ENCODE measurements around the gene LBX1.

The LBX1 gene

GRCh38 chr10:101229266-101230182 lies at the start of gene LBX1:
Gene LBX1 (minus strand): TSS chr10:101229463. CDS start chr10:101228815, 648 bp downstream.
- no peak within 1 kb of the TSS for H3K9ac ChIP-seq (ENCODE audit: low read depth, low read length)
- peaks cover 16% of the 10 kb centered on the region for H3K4me1 ChIP-seq (ENCODE audit: control insufficient read depth, insufficient read depth, low read length)
- H3K27ac ChIP-seq (ENCODE audit: low read depth, low read length): no peak within 1 kb of the TSS
- no peak within 1 kb of the TSS for H3K4me3 ChIP-seq (ENCODE audit: low read depth, low read length)
- no peaks in the 10 kb centered on the region for H3K9me3 ChIP-seq (ENCODE audit: control insufficient read depth, insufficient read depth, low read length)
- H3K27me3 ChIP-seq (ENCODE audit: control insufficient read depth, insufficient read depth, low read length): peaks cover 100% of the 10 kb centered on the region
- H3K36me3 ChIP-seq (ENCODE audit: control insufficient read depth, insufficient read depth, low read length): no peaks in the 10 kb centered on the region

GRCh38 chr10:101273741-101274140 lies 44.5 kb upstream of the LBX1 start:
- Histone ChIP-seq H3K9me3 (ENCODE audit: control insufficient read depth, insufficient read depth, low read length) (no peaks in the 10 kb centered on the region), H3K36me3 (ENCODE audit: control insufficient read depth, insufficient read depth, low read length) (no peaks in the 10 kb centered on the region), H3K4me1 (ENCODE audit: control insufficient read depth, insufficient read depth, low read length) (peaks cover 4% of the 10 kb centered on the region; the same call in 1 of the 2 replicates), H3K27me3 (ENCODE audit: control insufficient read depth, insufficient read depth, low read length) (peaks cover 8% of the 10 kb centered on the region; the same call in 1 of the 2 replicates), H3K4me3 (ENCODE audit: low read depth, low read length) (no peak overlapping the region), H3K9ac (ENCODE audit: low read depth, low read length) (no peak overlapping the region), H3K27ac (ENCODE audit: low read depth, low read length) (no peak overlapping the region)

DNA sequence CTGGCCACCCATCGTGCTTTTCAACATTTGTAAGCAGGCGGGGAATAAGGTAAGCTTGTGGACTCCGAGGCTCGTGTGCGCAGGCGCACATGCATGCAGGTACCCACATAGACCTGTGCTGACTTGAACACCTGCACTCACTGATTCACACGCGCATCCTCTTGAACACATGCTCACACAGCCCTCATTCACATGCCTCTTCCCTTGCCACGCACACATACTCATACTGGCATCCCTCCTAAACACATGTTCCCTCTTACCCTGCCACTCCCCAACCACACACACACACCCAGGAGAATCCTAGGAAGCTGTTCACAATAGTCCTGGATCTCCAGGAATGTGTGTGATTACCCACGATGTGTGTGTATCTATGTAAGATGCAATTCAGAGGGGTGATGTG lies 44.1 kb upstream of the LBX1 start:
- Histone ChIP-seq H3K9ac (ENCODE audit: low read depth, low read length) (no peak overlapping the region), H3K27me3 (ENCODE audit: control insufficient read depth, insufficient read depth, low read length) (peaks cover 8% of the 10 kb centered on the region; the same call in 1 of the 2 replicates), H3K27ac (ENCODE audit: low read depth, low read length) (no peak overlapping the region), H3K4me1 (ENCODE audit: control insufficient read depth, insufficient read depth, low read length) (peaks cover 4% of the 10 kb centered on the region; the same call in 1 of the 2 replicates), H3K36me3 (ENCODE audit: control insufficient read depth, insufficient read depth, low read length) (no peaks in the 10 kb centered on the region), H3K9me3 (ENCODE audit: control insufficient read depth, insufficient read depth, low read length) (no peaks in the 10 kb centered on the region), H3K4me3 (ENCODE audit: low read depth, low read length) (no peak overlapping the region)

DNA sequence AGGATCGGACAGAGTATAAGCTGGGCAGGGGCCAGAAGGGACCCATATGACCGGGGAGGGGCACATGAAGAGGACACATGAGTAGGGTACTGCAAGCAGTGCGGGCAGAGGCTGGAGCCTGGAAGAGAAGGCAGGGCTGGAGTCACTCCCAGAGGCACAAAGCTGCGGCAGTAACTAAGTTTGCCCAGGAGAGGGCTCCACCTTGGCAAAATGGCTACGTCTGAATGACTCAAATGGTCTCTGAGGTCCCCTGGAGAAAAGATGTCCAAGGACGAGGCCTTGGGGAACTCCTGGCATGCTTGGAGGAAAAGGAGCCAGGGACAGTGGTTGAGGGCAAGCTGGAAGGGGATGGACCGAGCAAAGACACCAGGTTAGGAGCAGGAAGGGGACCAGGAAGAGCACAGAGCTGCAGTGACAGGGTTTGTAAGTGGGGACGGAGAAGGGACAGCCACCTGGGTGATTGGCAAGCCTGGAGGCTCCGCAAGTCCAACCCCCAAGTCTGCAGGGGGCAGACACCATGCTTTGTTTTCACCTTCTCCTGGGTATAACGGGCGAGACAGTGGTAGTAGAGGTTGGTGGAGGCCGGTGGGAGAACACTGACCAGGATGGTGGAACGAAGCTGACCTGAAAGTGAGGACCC lies 43.1 kb upstream of the LBX1 start:
- H3K9ac ChIP-seq (ENCODE audit: low read depth, low read length): no peak overlapping the region
- no peak overlapping the region for H3K4me3 ChIP-seq (ENCODE audit: low read depth, low read length)
- no peak overlapping the region for H3K27ac ChIP-seq (ENCODE audit: low read depth, low read length)
- no peaks in the 10 kb centered on the region for H3K9me3 ChIP-seq (ENCODE audit: control insufficient read depth, insufficient read depth, low read length)
- peaks cover 8% of the 10 kb centered on the region; the same call in 1 of the 2 replicates for H3K27me3 ChIP-seq (ENCODE audit: control insufficient read depth, insufficient read depth, low read length)
- no peaks in the 10 kb centered on the region for H3K36me3 ChIP-seq (ENCODE audit: control insufficient read depth, insufficient read depth, low read length)
- H3K4me1 ChIP-seq (ENCODE audit: control insufficient read depth, insufficient read depth, low read length): peaks cover 9% of the 10 kb centered on the region

DNA sequence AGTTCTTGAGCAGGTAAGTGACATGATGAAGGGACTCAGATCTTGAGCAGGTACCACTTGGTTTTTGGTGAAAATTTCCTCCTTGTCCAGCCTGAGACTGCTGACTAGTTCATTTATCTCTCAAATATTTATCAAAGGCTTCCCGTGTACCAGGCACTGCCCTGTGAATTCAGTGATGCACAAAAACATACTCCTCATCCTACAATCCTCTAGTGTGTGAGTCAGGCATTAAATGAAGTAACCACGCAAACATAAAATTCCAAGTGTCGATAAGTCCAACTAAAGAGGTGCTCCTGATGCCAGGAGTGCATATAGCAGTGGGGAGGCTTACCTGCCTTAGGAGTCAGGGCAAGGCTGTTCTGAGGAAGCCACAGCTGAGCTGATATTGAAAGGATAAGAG lies 41.5 kb upstream of the LBX1 start:
- Histone ChIP-seq H3K27ac (ENCODE audit: low read depth, low read length) (no peak overlapping the region), H3K4me1 (ENCODE audit: control insufficient read depth, insufficient read depth, low read length) (peaks cover 19% of the 10 kb centered on the region), H3K36me3 (ENCODE audit: control insufficient read depth, insufficient read depth, low read length) (no peaks in the 10 kb centered on the region), H3K27me3 (ENCODE audit: control insufficient read depth, insufficient read depth, low read length) (peaks cover 5% of the 10 kb centered on the region; the same call in 1 of the 2 replicates), H3K4me3 (ENCODE audit: low read depth, low read length) (no peak overlapping the region), H3K9ac (ENCODE audit: low read depth, low read length) (no peak overlapping the region), H3K9me3 (ENCODE audit: control insufficient read depth, insufficient read depth, low read length) (no peaks in the 10 kb centered on the region)

GRCh38 chr10:101267776-101268175 lies 38.5 kb upstream of the LBX1 start:
- Histone ChIP-seq H3K4me3 (ENCODE audit: low read depth, low read length) (no peak overlapping the region), H3K36me3 (ENCODE audit: control insufficient read depth, insufficient read depth, low read length) (no peaks in the 10 kb centered on the region), H3K4me1 (ENCODE audit: control insufficient read depth, insufficient read depth, low read length) (peaks cover 19% of the 10 kb centered on the region), H3K27ac (ENCODE audit: low read depth, low read length) (no peak overlapping the region), H3K27me3 (ENCODE audit: control insufficient read depth, insufficient read depth, low read length) (peaks cover 15% of the 10 kb centered on the region), H3K9ac (ENCODE audit: low read depth, low read length) (no peak overlapping the region), H3K9me3 (ENCODE audit: control insufficient read depth, insufficient read depth, low read length) (no peaks in the 10 kb centered on the region)

GRCh38 chr10:101267290-101267680 lies 38.0 kb upstream of the LBX1 start:
- no peaks in the 10 kb centered on the region for H3K9me3 ChIP-seq (ENCODE audit: control insufficient read depth, insufficient read depth, low read length)
- H3K4me1 ChIP-seq (ENCODE audit: control insufficient read depth, insufficient read depth, low read length): peaks cover 15% of the 10 kb centered on the region
- no peaks in the 10 kb centered on the region for H3K36me3 ChIP-seq (ENCODE audit: control insufficient read depth, insufficient read depth, low read length)
- no peak overlapping the region for H3K4me3 ChIP-seq (ENCODE audit: low read depth, low read length)
- H3K9ac ChIP-seq (ENCODE audit: low read depth, low read length): no peak overlapping the region
- peaks cover 15% of the 10 kb centered on the region for H3K27me3 ChIP-seq (ENCODE audit: control insufficient read depth, insufficient read depth, low read length)
- no peak overlapping the region for H3K27ac ChIP-seq (ENCODE audit: low read depth, low read length)

DNA sequence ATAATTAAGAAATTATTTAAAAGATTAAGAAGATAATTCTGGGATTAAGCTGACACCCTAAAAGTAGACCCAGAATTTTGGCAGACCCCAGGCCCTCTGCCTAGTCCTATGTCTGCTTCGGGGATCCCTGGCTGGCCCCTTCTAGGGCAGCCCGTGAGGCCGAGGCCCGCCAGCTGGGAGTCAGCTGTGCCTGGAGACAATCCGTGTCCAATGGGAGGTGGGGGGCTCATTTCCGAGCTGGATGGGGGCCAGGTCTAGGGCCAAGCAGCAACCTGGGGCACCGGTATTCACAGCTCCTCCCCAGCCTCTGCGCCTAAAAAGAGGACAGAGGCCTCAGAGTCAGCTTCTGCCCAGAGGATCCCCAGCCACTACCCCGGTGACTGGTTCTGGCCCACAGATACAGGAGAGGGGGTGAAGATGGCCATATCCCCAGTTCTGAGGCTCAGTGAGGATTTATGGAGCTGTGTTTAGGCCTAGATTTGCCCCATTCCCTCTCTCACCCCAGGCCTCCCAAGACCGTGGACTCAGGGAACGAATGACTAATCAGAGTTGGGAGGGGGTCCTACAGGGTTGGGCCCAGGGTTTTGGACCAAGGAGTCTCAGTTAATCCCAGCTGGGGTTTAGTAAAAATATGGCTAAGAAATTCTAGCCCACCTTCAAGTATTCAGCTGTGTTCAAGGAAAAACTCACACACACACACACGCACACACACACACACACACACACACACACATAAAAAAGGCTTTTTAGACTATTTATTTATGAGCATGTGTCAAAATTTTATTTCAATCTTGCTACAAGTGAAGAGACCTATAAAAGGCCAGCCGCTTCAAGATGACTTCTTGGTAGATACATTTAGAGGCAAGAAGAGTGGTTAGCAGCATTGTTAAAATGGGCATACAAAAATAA lies 37.4 kb upstream of the LBX1 start:
- Histone ChIP-seq H3K27me3 (ENCODE audit: control insufficient read depth, insufficient read depth, low read length) (peaks cover 21% of the 10 kb centered on the region), H3K4me1 (ENCODE audit: control insufficient read depth, insufficient read depth, low read length) (peaks cover 17% of the 10 kb centered on the region), H3K36me3 (ENCODE audit: control insufficient read depth, insufficient read depth, low read length) (no peaks in the 10 kb centered on the region), H3K27ac (ENCODE audit: low read depth, low read length) (no peak overlapping the region), H3K9me3 (ENCODE audit: control insufficient read depth, insufficient read depth, low read length) (no peaks in the 10 kb centered on the region), H3K9ac (ENCODE audit: low read depth, low read length) (no peak overlapping the region), H3K4me3 (ENCODE audit: low read depth, low read length) (no peak overlapping the region)

GRCh38 chr10:101263150-101263752 lies 34.0 kb upstream of the LBX1 start:
- no peak overlapping the region for H3K9ac ChIP-seq (ENCODE audit: low read depth, low read length)
- H3K36me3 ChIP-seq (ENCODE audit: control insufficient read depth, insufficient read depth, low read length): no peaks in the 10 kb centered on the region

GRCh38 chr10:101262147-101262546 lies 32.9 kb upstream of the LBX1 start:
- Histone ChIP-seq H3K4me1 (ENCODE audit: control insufficient read depth, insufficient read depth, low read length) (peaks cover 25% of the 10 kb centered on the region), H3K27ac (ENCODE audit: low read depth, low read length) (no peak overlapping the region), H3K36me3 (ENCODE audit: control insufficient read depth, insufficient read depth, low read length) (no peaks in the 10 kb centered on the region)

More at GRCh38 chr10:101263150-101263752, 34.0 kb upstream of the LBX1 start:
- no peaks in the 10 kb centered on the region for H3K9me3 ChIP-seq (ENCODE audit: control insufficient read depth, insufficient read depth, low read length)
- peaks cover 38% of the 10 kb centered on the region for H3K27me3 ChIP-seq (ENCODE audit: control insufficient read depth, insufficient read depth, low read length)
- H3K4me1 ChIP-seq (ENCODE audit: control insufficient read depth, insufficient read depth, low read length): peaks cover 31% of the 10 kb centered on the region
- no peak overlapping the region for H3K27ac ChIP-seq (ENCODE audit: low read depth, low read length)
- no peak overlapping the region for H3K4me3 ChIP-seq (ENCODE audit: low read depth, low read length)

More at GRCh38 chr10:101262147-101262546, 32.9 kb upstream of the LBX1 start:
- H3K9me3 ChIP-seq (ENCODE audit: control insufficient read depth, insufficient read depth, low read length): no peaks in the 10 kb centered on the region
- H3K9ac ChIP-seq (ENCODE audit: low read depth, low read length): no peak overlapping the region
- peaks cover 38% of the 10 kb centered on the region for H3K27me3 ChIP-seq (ENCODE audit: control insufficient read depth, insufficient read depth, low read length)
- no peak overlapping the region for H3K4me3 ChIP-seq (ENCODE audit: low read depth, low read length)

Data from HUES48 (cell line).